GM13976 (cell line): ENCODE results near the gene CYBA.
A peak's percentile ranks its signal among the peaks of the same experiment; 100 is the strongest.

Experiments used
- DNase-seq: peaks from one replicate; pipeline ENCODE4 v3.0.0; 2012; ENCODE audit warnings: low spot score
- in situ Hi-C: fragments of 300-500 bp; cut with MboI; formaldehyde crosslinking; loops from one replicate; pipeline ENCODE4 v1.12.0; 2022; ENCODE audit warnings: low sequenced_read_pairs, mixed read lengths, inconsistent platforms; ENCODE audit not compliant: unreplicated experiment
- TF ChIP-seq, protein P1 (sequence below): IDR thresholded peaks from 2 replicates; pipeline ENCODE4 v1.5.1; 2012; ENCODE audit warnings: borderline replicate concordance, mild to moderate bottlenecking; ENCODE audit not compliant: insufficient read depth; ENCODE audit errors: extremely low read depth, missing control alignments, control extremely low read depth

CYBA gene

DNA sequence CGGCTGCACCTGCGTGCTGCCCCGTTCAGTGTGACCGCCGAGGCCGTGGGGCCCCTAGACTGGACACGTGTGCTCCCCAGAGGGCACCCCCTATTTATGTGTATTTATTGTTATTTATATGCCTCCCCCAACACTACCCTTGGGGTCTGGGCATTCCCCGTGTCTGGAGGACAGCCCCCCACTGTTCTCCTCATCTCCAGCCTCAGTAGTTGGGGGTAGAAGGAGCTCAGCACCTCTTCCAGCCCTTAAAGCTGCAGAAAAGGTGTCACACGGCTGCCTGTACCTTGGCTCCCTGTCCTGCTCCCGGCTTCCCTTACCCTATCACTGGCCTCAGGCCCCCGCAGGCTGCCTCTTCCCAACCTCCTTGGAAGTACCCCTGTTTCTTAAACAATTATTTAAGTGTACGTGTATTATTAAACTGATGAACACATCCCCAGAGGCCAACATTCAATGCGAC lies 10.8 kb downstream of the CYBA start:
- DNase-seq: no peak
- in situ Hi-C loops: no loop called here
- TF ChIP-seq, protein P1, sequence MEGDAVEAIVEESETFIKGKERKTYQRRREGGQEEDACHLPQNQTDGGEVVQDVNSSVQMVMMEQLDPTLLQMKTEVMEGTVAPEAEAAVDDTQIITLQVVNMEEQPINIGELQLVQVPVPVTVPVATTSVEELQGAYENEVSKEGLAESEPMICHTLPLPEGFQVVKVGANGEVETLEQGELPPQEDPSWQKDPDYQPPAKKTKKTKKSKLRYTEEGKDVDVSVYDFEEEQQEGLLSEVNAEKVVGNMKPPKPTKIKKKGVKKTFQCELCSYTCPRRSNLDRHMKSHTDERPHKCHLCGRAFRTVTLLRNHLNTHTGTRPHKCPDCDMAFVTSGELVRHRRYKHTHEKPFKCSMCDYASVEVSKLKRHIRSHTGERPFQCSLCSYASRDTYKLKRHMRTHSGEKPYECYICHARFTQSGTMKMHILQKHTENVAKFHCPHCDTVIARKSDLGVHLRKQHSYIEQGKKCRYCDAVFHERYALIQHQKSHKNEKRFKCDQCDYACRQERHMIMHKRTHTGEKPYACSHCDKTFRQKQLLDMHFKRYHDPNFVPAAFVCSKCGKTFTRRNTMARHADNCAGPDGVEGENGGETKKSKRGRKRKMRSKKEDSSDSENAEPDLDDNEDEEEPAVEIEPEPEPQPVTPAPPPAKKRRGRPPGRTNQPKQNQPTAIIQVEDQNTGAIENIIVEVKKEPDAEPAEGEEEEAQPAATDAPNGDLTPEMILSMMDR: no peak

DNA sequence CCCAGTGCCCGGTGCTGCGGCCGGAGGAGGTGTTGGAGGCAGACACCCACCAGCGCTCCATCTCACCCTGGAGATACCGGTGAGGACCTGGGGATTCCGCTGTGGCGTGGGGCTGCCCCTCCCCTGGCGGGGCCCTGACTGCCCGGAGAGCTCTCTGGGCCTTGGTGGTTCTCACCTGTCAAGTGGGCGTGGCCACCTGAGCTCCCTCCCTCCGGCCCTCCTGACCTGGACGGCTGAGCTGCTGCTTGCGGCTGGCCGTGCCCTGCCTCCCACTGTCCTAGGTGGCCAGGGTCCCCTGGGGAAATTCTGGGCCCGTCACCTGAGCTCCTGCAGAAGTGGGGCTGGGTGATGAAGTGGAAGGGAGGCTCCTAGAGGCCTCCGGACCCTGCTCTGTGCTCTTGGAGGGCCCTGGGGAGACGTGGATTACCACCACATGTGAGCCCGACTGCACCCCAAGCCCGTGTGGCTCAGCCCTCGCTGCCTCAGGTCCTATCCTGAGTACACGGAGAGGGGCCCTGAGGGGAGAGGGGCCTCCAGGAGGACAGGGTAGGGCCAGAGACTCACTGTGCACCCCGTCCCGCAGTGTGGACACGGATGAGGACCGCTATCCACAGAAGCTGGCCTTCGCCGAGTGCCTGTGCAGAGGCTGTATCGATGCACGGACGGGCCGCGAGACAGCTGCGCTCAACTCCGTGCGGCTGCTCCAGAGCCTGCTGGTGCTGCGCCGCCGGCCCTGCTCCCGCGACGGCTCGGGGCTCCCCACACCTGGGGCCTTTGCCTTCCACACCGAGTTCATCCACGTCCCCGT lies 11.4 kb downstream of the CYBA start:
- in situ Hi-C loops: no loop called here
- TF ChIP-seq, protein P1: no peak
- peak; percentile 60 for DNase-seq

DNA sequence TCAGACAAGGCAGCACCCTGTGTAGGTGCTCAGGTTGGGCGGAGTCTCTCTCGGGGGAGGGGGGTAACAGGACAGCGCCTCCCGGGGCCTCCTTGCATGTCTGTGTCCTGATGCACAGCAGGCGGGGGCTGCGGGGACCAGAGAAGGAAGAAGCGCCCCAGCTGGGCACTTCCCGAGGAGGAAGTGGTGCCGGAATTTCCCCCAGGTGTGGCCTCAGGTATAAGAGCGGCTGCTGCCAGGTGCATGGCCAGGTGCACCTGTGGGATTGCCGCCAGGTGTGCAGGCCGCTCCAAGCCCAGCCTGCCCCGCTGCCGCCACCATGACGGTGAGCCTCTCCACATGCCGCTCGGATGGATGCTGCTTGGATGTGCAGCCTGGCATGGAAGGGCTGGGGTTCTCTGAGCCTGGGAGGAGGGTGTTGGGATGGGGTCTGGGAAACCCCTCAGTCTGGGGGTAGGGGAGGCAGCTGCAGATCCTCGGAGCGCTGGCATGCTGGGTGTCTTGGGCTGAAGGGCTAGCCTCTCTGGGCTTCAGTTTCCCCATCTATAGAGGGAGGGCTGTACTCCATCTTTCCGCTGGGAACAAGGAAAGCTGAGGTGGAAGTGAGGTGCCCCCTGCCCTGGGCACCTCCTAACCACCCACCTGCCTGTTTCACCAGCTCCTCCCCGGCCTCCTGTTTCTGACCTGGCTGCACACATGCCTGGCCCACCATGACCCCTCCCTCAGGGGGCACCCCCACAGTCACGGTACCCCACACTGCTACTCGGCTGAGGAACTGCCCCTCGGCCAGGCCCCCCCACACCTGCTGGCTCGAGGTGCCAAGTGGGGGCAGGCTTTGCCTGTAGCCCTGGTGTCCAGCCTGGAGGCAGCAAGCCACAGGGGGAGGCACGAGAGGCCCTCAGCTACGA lies 12.3 kb downstream of the CYBA start, which contains the start of gene IL17C:
IL17C (plus strand) TSS at position 250 of the 908 bp plus-strand sequence; CDS start at position 320, 70 bp downstream.
- TF ChIP-seq, protein P1: no peak
- in situ Hi-C loops: no loop called here
- no peak for DNase-seq

DNA sequence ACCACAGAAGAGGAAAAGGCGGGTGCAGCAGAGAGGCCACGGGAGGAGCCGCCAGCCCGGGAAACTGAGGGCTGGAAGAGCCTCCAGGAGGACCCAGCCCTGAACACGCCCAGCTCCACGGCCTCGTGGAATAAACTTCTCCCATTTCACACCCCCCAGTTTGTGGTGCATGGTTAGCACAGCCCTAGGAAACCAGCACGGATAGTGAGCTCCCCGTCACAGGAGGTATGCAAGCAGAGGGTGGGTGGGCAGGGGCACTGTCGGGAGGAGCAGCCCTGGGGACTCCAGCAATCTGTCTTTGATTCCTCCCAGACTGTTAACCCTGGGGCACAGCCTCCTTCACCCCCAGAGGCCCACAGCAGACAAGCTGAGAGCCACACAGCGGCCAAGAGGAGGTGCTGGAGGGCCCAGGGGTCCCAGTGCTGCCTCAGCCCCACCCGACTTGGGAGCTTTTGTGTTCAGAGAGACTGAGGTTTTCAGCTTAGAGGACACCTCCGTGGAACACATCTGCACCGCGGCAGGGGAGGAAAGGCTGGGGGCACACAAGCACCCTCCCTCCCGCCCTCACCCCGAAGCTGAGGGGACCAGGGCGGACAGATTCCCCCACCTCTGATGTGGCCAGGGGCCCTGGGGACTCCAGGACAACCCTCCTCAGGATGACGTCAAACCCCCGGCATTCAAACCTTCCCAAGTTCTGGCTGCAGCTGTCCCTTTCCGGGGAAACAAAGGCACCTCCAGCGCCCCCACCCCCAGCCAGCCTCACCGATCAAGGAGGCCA lies 14.2 kb downstream of the CYBA start:
- no peak for DNase-seq
- in situ Hi-C loops: no loop called here
- TF ChIP-seq, protein P1: no peak

DNA sequence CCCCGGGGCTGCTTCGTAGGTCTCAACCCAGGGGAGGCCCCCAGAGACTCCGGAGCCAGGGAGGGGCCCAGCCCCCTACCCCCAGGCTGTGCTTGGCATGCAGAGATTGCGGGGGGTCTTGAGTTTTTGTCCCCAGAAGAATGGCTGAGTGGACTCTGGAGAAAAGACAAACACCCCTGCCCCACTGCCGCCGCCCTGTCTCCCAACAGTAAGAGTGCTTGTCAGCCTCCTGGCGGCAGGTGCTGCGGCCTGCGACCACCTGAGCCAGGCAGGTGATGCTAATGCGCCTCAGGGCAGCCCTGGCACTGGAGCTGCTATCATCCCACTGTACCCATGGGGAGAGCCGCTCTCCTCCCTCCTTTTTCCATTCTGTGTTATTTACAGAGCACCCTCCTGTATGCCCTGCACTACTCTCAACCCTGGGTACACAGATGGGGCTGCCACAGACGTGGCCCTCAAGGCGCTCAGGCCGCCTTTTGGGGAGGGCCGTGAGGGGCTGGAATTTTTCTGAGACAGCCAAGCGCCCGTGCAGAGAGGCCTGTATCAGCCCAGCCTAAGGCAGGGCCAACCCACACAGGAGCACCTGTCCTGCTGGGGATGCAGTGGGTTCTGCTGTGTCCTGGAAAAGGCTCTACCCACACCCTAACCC lies 15.1 kb downstream of the CYBA start:
- TF ChIP-seq, protein P1: no peak
- in situ Hi-C loops: no loop called here

More for the DNA sequence above, 15.1 kb downstream of the CYBA start:
- no peak for DNase-seq
